Left hindlimb (tissue), 1 donor: ENCODE results near the gene TAS2R9.
"Not testable (repeated sequence)": the region's sequence is repeated elsewhere in the genome, so short reads cannot be mapped to it uniquely, and the experiment has no call there.

Source experiments
- DNase-seq: peaks from one replicate; pipeline ENCODE4 v3.0.0-alpha.2; 2018

Gene TAS2R9

GRCh38 chr12:10810068-10810467, at the start of gene TAS2R9:
TSS of gene TAS2R9 (minus strand) at chr12:10810168. CDS start at chr12:10810075, 93 bp downstream.
- no peak for DNase-seq

DNA sequence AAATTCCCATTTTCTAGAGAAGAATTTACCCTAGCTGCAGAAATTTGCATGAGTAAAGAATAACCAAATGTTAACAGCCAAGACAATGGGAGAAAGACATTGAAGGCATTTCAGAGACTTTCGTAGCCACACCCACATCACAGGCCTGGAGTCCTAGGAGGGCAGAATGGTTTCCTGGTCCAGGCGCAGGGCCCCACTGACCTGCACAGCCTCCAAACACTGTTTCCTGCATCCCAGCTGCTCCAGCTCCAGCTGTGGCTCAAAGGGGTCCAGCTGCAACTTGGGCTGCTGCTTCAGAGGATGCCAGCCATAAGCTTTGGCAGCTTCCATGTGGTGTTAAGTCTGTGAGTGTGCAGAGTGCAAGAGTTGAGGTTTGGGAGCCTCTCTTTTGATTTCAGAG, 45.8 kb upstream of the TAS2R9 start:
- DNase-seq = no peak

DNA sequence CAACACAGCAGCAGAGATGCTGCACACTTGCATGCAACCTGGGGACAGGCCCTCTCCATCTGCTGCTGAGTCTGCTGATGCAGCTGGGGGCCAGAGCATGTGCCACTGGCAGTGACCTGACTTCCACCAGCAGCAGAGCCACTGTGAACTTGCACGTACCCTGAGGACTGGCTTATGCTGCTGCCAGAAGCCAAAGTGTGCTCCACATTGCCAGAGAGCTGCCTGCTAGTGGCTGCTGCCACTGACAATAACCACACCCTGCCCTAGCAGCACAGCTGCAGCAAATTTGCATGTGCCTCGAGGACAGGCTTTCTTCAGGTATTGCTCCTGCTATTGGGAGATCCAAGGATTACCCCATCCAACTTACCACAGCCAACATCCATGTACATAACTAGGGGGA, 43.8 kb upstream of the TAS2R9 start:
- no peak for DNase-seq

DNA sequence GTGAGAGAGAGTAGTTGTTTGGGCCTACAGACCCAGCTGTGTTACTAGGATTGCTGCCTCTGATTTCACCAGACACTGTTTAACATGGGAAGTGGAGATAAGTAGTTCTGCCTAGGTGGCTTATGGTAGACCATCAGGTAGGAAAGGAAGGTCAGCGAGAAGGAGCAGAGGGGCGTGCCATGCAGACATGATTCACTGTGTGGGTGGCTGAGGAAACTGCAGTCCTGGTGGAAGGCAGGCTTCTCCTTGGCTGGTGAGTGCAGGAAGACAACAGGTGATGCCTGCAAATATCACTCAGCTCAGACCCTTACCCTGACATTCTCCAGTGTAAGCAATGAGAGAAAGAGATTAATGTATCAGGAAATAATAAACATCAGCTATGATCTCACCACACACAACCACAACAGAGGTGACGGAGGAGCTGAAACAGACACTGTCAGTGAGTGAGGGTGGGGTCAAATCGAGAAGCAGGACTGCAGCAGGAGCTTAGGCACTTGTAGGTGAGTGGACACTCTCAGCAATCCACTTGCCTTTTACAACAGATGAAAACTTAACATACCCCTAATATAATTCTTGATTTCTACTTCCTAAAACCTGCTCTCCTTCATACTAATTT, 41.4 kb upstream of the TAS2R9 start:
- no peak for DNase-seq

GRCh38 chr12:10849425-10849878, 39.5 kb upstream of the TAS2R9 start, which contains the start of gene PRR4:
TSS of gene PRR4 (minus strand) at chr12:10849475. CDS start at chr12:10849437, 38 bp downstream.
- no peak for DNase-seq

- no peak for DNase-seq
Observed at GRCh38 chr12:10847744-10848143, 37.8 kb upstream of the TAS2R9 start.

DNA sequence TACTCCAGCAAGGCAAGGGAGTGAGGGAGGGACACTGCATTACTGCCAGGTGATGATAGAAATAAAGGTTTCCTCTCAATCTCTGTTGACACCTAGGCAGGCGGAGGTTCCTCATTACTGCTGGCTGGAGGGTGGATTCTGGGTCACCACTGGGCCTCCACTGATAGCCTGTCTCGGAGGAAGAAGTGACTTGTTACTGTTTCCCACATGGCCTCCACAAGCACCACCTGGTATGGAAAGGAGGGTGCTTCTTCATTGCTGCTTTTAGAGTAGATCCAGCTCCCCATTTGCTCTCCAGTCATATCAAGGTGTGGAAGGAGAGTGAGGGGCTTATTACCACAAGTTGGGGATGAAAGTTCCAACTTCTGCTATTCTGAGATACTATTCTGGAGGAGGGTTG, 32.9 kb upstream of the TAS2R9 start:
- no peak for DNase-seq

DNA sequence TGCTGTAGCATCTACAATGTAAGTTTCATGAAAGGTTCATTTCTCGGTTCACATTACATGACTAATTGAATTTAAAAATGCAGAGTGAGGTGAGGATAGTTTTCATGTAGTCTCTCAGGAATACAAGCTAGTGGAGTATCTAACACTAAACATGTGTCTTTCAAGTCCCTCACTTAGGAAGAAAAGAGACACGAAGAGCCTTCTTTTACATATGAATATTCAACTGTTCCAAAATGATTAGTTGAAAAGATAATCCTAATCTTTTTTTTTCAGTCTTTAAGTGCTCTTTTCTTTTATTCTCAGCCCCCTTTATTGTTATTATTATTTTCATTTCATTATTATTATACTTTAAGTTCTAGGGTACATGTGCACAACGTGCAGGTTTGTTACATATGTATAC, 28.5 kb upstream of the TAS2R9 start:
- no peak for DNase-seq

DNA sequence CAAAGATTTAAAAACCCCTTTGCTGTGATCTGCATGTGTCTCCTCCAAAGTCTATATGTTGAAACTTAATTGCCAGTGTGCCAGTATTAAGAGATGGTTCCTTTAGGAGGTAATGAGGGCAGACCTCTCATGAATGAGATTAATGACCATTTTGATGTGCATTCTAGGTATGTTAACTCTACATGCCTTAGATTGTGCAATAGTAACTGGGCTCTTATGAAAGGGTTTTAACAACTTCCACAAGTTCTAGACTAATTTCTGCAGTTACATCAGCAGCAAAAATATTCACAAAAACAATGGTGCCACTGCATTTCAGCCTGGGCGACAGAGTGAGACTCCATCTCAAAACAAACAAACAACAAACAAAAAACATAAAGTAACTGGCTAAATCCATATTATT, 20.0 kb upstream of the TAS2R9 start:
- DNase-seq = no peak

DNA sequence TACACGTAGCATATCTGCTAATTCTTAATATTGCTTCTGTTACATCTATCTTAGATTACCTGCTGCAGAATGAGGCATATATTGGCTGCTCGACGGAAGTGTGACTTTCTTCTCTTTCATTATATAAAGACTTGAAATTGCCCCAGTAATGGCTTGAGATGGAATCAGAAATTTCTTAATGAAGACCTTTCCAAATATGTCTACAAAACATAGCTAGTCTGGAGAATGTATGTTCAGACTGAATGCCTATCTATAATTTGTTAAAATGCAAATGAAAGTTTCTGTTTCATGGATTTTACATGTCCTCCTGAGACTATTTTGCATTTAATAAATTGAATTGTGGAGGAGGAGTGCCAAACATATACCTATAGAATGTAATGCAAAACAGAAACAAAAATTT, 16.3 kb upstream of the TAS2R9 start, which contains the start of gene TAS2R10:
Gene TAS2R10 (minus strand): TSS at position 101 of the 400 bp plus-strand sequence. CDS start 89 bp downstream, at position 12.
- DNase-seq = no peak

DNA sequence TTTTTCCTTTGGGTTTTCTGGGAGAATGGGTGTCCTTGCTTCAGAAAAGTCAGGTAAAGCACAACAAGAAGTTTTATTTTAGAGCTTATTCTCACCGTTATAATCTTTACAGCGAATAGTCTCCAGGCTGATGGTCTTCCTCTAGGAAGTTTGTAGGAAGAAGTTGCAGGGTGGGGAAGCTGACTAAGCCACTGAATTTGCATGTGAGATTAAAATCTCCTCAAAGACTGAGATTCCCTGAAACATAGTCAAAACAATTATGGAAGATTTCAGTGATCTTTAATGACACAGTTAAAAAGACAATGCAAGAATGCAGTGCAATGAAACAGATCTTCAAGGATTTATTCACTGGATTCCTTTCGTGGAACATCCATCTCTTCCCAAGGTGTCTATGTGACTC, 15.0 kb upstream of the TAS2R9 start:
- no peak for DNase-seq

GRCh38 chr12:10811883-10812536, 2.0 kb upstream of the TAS2R9 start:
- no peak for DNase-seq

GRCh38 chr12:10807186-10807585, 2.8 kb downstream of the TAS2R9 start, which contains the start of gene TAS2R8:
TSS of gene TAS2R8 (minus strand) at chr12:10807286. CDS start at chr12:10806980, 306 bp downstream.
- DNase-seq = no peak

DNA sequence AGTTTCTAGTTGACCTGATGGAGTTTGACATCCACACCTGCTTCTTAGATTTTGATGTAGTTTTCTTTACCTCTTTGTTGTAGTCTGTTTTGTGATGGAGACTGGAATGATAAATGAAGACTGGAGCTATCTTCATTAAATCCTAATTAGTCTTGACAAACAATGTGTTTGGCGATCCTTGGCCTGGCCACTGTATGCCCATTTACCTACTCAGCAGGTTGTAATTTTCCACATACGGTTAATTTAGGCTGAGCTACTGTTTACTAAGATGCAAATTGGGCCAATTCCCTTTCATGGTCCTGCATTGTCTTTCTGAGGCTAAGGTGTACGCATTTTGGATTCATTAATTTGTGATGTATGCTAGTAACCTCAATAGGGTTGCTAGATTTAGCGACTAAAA, 7.4 kb downstream of the TAS2R9 start, which contains the start of gene TAS2R7:
Gene TAS2R7 (minus strand): TSS at position 41 of the 400 bp plus-strand sequence. CDS start 57 bp downstream, outside the sequence.
- no peak for DNase-seq

- DNase-seq = no peak
Observed at GRCh38 chr12:10801741-10802140, 8.2 kb downstream of the TAS2R9 start.

DNA sequence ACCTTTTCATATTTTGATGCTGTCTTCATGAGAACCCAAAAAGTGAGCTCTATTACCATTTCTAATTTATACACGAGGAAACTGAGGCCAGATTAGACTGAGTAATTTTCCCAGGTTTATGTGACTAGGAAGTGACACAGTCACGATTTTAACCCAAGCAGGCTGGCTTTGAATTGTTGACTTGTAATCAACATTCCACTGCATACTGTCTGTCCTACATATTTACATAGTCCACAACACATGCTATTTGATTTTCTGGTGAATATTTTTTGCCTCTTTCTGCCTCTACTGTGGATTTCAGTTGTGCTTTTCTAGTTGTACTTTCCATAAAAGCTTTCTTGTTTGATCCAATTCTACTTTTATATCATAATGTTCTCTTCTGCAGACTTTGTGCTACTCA, 15.7 kb downstream of the TAS2R9 start:
- no peak for DNase-seq

- not testable (repeated sequence) for DNase-seq
Observed at GRCh38 chr12:10791769-10792168, 18.2 kb downstream of the TAS2R9 start.

DNA sequence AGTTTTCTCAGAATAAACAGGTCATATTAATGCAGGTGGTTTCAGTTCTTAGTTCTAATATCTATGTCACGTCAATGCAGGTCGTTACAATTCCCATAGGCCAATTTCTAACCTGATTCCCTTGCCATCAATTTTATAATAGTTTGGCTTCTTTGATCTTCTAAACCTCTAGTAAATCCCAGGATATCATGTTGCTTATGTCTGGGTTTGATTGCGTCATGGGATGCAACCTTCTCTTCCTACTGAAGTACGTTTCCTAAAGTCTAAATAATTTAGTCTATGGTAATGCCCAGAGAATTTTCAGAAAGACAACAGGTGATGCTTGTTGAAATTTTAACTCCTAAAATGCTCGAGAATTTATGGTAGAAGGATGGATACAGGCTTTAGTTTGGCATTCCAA, 26.7 kb downstream of the TAS2R9 start:
- no peak for DNase-seq

GRCh38 chr12:10779103-10779502, 30.9 kb downstream of the TAS2R9 start:
- DNase-seq = no peak

DNA sequence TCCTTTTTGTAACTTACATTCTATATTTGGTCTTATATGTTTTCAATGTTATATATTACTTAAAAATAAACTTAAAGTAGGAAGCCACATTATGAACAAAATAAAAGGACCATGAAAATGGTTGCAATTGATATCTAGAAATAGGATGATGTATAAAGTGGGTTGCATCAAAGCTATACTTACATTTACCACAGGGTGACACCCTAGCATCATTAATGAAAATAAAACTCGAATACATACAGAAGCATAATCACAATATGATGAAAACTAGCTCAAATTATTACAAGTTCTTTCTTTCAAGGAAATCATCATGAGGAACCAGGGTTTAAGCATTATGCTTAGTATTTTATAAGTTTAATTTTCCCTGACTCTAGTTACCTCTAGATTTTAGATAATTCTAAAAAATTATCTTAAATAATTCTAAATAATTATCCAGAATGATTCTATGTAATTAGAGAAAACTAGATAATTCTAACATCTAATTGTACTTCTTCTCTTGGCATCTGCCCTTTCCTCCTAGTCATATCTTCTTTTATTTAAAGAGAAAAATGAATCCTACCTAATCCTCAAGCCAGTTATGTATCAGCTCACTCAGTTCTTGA, 38.7 kb downstream of the TAS2R9 start:
- no peak for DNase-seq

- DNase-seq = no peak
Observed at GRCh38 chr12:10759657-10760056, 50.3 kb downstream of the TAS2R9 start.
